Measurements from ENCODE around the gene DPP9.

DPP9 gene

GRCh38 chr19:4697304-4697703 lies 26.3 kb downstream of the DPP9 start:
- TF ChIP-seq CTCF (conservative IDR thresholded peaks at IDR 0.05; ENCODE audit: low read length) (no peak), EZH2phosphoT487 (IDR thresholded peaks at IDR 0.05; ENCODE audit: borderline replicate concordance) (no peak)
- Histone ChIP-seq H3K9me3 (ENCODE audit: insufficient read depth, low read depth, low read length) (no peaks in the 10 kb centered on the region), H2AFZ (ENCODE audit: low read length) (no peak overlapping the region), H3K4me2 (ENCODE audit: low read depth, low read length, poor library complexity, severe bottlenecking) (no peak overlapping the region), H3K27me3 (ENCODE audit: insufficient read depth, low read length, poor library complexity, severe bottlenecking) (no peaks in the 10 kb centered on the region), H4K20me1 (ENCODE audit: insufficient read depth, low read length, poor library complexity, severe bottlenecking) (no peaks in the 10 kb centered on the region), H3K79me2 (ENCODE audit: insufficient read depth, low read length) (no peaks in the 10 kb centered on the region), H3K9me2 (replicated peaks; ENCODE audit: low read depth, low read length) (no peaks in the 10 kb centered on the region), H3K4me1 (ENCODE audit: insufficient read depth, low read length, poor library complexity, severe bottlenecking) (no peaks in the 10 kb centered on the region), H3F3A (ENCODE audit: low read depth) (no peaks in the 10 kb centered on the region), H3K36me3 (ENCODE audit: insufficient read depth, low read length) (peaks cover 83% of the 10 kb centered on the region; the same call in 1 of the 2 replicates), H3K4me3 (ENCODE audit: low read length, poor library complexity, severe bottlenecking) (no peak overlapping the region), H3K9ac (ENCODE audit: low read depth, low read length, poor library complexity, severe bottlenecking) (no peak overlapping the region)

- Histone ChIP-seq H3K9me3 (ENCODE audit: insufficient read depth, low read depth, low read length) (no peaks in the 10 kb centered on the region), H3K9ac (ENCODE audit: low read depth, low read length, poor library complexity, severe bottlenecking) (no peak overlapping the region), H3F3A (ENCODE audit: low read depth) (no peaks in the 10 kb centered on the region), H3K9me2 (replicated peaks; ENCODE audit: low read depth, low read length) (no peaks in the 10 kb centered on the region), H3K4me2 (ENCODE audit: low read depth, low read length, poor library complexity, severe bottlenecking) (no peak overlapping the region), H3K4me3 (ENCODE audit: low read length, poor library complexity, severe bottlenecking) (no peak overlapping the region), H2AFZ (ENCODE audit: low read length) (no peak overlapping the region), H3K4me1 (ENCODE audit: insufficient read depth, low read length, poor library complexity, severe bottlenecking) (no peaks in the 10 kb centered on the region), H3K27me3 (ENCODE audit: insufficient read depth, low read length, poor library complexity, severe bottlenecking) (no peaks in the 10 kb centered on the region), H4K20me1 (ENCODE audit: insufficient read depth, low read length, poor library complexity, severe bottlenecking) (no peaks in the 10 kb centered on the region), H3K36me3 (ENCODE audit: insufficient read depth, low read length) (peaks cover 75% of the 10 kb centered on the region; the same call in 1 of the 2 replicates), H3K79me2 (ENCODE audit: insufficient read depth, low read length) (no peaks in the 10 kb centered on the region)
- TF ChIP-seq CTCF (conservative IDR thresholded peaks at IDR 0.05; ENCODE audit: low read length) (no peak), EZH2phosphoT487 (IDR thresholded peaks at IDR 0.05; ENCODE audit: borderline replicate concordance) (no peak)
Observed at GRCh38 chr19:4695224-4695731, 28.4 kb downstream of the DPP9 start.

GRCh38 chr19:4694211-4694987 lies 29.2 kb downstream of the DPP9 start:
- Histone ChIP-seq H3K4me1 (ENCODE audit: insufficient read depth, low read length, poor library complexity, severe bottlenecking) (no peaks in the 10 kb centered on the region), H3K79me2 (ENCODE audit: insufficient read depth, low read length) (no peaks in the 10 kb centered on the region), H3K9ac (ENCODE audit: low read depth, low read length, poor library complexity, severe bottlenecking) (no peak overlapping the region), H3K4me2 (ENCODE audit: low read depth, low read length, poor library complexity, severe bottlenecking) (no peak overlapping the region), H3K4me3 (ENCODE audit: low read length, poor library complexity, severe bottlenecking) (no peak overlapping the region), H3F3A (ENCODE audit: low read depth) (no peaks in the 10 kb centered on the region), H2AFZ (ENCODE audit: low read length) (no peak overlapping the region), H3K9me3 (ENCODE audit: insufficient read depth, low read depth, low read length) (no peaks in the 10 kb centered on the region), H3K27me3 (ENCODE audit: insufficient read depth, low read length, poor library complexity, severe bottlenecking) (no peaks in the 10 kb centered on the region), H3K9me2 (replicated peaks; ENCODE audit: low read depth, low read length) (no peaks in the 10 kb centered on the region), H4K20me1 (ENCODE audit: insufficient read depth, low read length, poor library complexity, severe bottlenecking) (no peaks in the 10 kb centered on the region), H3K36me3 (ENCODE audit: insufficient read depth, low read length) (peaks cover 77% of the 10 kb centered on the region; the same call in 1 of the 2 replicates)
- TF ChIP-seq EZH2phosphoT487 (IDR thresholded peaks at IDR 0.05; ENCODE audit: borderline replicate concordance) (no peak), CTCF (conservative IDR thresholded peaks at IDR 0.05; ENCODE audit: low read length) (no peak)
